Fibroblast of skin of abdomen (primary cell): ENCODE results near the gene OLFM2.
"Not testable (repeated sequence)": the region's sequence is repeated elsewhere in the genome, so short reads cannot be mapped to it uniquely, and the experiment has no call there.

Experiments used
- DNase-seq: peaks from one replicate; pipeline ENCODE4 v3.0.0-alpha.2; 2013

OLFM2 gene

GRCh38 chr19:9827289-9828238 lies 108.8 kb downstream of the OLFM2 start, which contains the start of gene UBL5:
UBL5 (plus strand) TSS chr19:9827918; CDS start chr19:9828338, 420 bp downstream.
- peak; percentile 78 for DNase-seq

GRCh38 chr19:9823816-9824215 lies 112.5 kb downstream of the OLFM2 start:
- DNase-seq, result no peak

GRCh38 chr19:9820034-9820433 lies 116.3 kb downstream of the OLFM2 start:
- not testable (repeated sequence) for DNase-seq

GRCh38 chr19:9819596-9819909 lies 116.8 kb downstream of the OLFM2 start:
- DNase-seq, result no peak

DNA sequence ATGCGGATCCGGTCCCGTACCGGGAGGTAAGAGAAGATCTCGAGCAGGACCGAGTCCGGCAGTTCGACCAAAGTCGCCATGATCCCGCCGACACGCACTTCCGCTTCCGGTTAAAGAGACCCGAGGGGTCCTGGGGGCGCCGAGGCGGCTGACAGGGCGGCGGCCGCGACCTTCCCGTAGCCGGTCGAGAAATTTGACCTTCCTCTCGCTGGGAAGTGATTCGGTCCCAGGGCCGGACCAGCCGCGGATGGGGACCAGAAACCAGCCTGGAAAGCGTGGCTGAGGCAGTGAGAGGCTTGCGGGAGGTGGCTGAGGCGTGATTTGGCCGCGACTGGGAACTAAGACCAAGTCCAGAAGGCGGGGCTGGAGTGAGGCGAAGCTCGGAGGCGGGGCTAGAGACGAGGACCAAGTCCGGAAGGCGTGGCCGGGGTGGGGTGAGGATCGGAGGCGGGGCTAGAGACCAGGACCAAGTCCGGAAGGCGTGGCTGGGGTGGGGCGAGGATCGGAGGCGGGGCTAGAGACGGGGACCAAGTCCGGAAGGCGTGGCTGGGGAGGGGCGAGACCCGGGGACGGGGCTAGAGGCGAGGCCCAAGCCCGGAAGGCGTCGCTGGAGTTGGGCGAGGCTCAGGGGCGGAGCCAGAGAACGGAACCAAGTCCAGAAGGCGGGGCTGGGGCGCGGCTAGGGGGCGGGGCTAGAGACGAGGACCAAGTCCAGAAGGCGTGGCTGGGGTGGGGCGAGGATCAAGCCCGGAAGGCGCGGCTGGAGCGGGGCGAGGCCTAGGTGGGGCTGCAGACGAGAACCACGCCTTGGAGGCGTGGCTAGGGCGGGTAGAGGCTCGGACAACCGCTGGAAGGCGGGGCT lies 117.3 kb downstream of the OLFM2 start, which contains the start of gene FBXL12:
Gene FBXL12, minus strand, starts transcription at position 346 of the 862 bp plus-strand sequence. Its CDS starts 266 bp downstream, at position 80.
- DNase-seq, result peak; percentile 99

DNA sequence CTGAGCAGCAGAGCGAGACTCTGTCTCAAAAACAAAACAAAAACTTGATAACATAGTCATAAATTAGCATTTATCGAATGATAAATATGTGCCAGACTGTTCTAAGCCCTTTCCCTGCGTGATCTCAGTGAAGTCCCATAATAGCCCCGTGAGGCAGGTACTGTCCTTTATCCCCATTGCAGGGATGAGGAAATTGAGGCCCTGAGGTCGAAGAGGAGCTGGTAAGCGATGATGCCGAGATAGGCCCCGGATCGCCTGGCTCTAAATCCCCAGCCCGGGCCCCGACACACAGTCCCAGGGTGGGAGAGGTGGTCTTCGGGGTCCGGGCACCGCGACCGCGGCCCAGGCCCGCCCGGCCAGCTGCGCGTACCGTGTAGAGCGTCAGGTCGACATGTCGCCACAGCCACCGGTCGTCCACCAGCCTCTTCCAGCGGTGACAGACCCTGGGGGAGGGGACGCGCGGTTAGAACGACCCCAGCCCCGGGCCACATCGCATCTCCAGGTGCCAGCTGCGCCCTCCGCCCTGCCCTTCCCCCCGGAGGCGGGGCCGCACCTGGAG lies 118.1 kb downstream of the OLFM2 start:
- DNase-seq, result no peak

GRCh38 chr19:9811139-9811538 lies 125.2 kb downstream of the OLFM2 start:
- no peak for DNase-seq

GRCh38 chr19:9808855-9809824 lies 127.2 kb downstream of the OLFM2 start:
- DNase-seq, result no peak

DNA sequence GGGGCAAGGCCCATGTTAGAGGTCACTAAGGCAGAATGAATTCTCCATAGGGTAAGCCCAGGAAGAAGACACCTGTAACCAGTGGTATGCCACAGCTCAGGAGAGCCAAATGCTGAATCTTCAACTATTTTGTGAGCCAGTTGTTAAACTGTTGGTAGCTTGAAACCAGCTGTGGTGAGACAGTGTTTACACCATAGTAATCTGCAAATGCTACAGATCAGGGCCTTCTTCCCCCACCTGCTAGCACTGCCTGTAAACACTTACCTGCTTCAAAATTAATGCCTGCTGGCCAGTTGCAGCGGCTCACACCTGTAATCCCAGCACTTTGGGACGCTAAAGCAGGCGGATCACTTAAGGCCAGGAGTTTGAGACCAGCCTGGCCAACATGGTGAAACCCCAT lies 129.5 kb downstream of the OLFM2 start:
- DNase-seq, result no peak
